ENCODE data around the gene AQP2. TPM values are rescaled to one million over a fixed set of nuclear protein-coding genes. Genes with fewer than 3 reads are reported as not detected.

The AQP2 gene
- total RNA-seq, 1 donor = not detected

DNA sequence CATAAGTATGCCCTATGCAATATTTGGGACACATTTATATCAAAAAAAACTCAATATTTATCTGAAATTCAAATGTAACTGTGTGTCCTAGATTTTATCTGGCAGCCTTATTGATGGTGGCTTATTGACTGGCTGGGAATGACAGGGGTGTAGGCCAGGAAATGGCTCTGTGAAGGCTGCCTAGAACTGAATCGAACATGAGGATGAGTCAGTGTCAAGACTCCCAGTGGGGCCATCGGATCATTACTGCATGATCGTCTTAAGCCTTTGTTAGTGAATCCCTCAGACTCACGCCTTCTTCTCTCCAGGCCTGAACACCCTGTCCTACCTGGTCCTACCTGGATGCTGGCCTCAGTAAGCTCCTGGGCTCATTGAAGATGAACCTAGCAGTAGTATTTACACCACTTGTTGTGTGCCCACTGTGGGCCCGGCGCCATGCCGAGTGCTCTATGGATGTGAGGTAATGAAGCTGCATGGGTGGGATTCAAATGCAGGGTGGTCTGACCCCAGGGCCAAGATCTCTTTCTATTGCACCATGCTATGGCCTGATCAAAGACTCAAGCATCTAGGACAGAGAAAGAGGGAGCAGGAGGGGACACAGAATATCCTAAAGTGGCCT, 25.8 kb upstream of the AQP2 start:
- DNase-seq (ENCODE audit: low read depth) = no peak
- TF ChIP-seq, protein P1, sequence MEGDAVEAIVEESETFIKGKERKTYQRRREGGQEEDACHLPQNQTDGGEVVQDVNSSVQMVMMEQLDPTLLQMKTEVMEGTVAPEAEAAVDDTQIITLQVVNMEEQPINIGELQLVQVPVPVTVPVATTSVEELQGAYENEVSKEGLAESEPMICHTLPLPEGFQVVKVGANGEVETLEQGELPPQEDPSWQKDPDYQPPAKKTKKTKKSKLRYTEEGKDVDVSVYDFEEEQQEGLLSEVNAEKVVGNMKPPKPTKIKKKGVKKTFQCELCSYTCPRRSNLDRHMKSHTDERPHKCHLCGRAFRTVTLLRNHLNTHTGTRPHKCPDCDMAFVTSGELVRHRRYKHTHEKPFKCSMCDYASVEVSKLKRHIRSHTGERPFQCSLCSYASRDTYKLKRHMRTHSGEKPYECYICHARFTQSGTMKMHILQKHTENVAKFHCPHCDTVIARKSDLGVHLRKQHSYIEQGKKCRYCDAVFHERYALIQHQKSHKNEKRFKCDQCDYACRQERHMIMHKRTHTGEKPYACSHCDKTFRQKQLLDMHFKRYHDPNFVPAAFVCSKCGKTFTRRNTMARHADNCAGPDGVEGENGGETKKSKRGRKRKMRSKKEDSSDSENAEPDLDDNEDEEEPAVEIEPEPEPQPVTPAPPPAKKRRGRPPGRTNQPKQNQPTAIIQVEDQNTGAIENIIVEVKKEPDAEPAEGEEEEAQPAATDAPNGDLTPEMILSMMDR (IDR thresholded peaks at IDR 0.05; ENCODE audit: insufficient read depth, low read length) = no peak
- H3K4me3 ChIP-seq (ENCODE audit: low read depth, low read length) = no peak overlapping the region

DNA sequence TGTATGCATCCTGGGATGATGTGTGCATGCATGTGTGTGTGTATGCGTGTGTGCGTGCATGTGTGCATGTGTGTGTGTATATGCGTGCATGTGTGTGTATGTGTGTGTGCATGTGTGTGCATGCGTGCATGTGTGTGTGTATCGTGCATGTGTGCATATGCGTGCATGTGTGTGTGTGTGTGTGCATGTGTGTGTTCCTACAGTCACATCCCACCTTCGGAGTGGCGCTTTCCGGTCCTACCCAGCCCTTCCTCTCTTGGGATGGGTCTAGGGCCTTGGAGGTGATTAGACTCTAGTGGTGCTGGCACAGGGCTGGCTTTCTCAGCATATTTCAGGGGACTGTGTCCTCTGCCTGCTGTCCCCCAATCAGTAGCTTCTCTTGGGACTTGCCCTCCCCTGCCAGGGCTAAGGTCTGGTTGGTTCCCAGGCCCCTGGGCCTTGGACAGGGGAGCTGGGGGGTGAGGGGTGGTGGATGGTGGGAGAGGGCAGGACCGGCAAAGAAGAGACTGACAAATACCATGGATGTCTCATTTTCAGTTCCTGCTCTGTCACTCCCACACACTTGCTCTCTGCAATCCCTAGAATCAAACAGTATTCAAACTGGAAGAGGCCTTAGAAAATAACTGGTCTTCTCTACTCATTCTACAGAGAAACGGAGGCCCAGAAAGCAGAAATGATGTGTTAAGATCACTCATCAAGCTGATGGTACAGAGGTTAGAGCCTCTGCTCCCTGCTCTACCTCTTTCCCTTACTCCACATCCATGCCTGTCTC, 24.9 kb upstream of the AQP2 start:
- H3K4me3 ChIP-seq (ENCODE audit: low read depth, low read length) = no peak overlapping the region
- DNase-seq (ENCODE audit: low read depth) = no peak
- TF ChIP-seq, protein P1 (IDR thresholded peaks at IDR 0.05; ENCODE audit: insufficient read depth, low read length) = no peak

DNA sequence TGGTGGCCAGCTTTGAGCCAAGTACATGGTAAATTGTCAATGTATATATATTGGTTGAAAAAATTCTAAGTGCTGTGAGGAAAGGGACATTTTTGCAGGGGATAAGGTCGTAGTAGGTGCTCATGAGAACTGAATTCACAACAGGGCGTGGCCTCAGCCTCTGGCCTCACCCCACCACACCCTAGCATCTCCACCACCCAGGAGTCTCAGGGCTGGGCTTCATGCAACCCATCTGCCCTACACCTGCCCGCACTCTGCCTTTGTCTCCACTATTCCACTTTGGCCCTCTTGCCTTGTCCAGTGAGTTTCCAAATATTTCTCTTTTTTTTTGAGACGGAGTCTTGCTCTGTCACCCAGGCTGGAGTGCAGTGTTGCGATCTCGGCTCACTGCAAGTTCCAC, 22.1 kb upstream of the AQP2 start:
- no peak for DNase-seq (ENCODE audit: low read depth)
- TF ChIP-seq, protein P1 (IDR thresholded peaks at IDR 0.05; ENCODE audit: insufficient read depth, low read length) = no peak
- H3K4me3 ChIP-seq (ENCODE audit: low read depth, low read length) = no peak overlapping the region

DNA sequence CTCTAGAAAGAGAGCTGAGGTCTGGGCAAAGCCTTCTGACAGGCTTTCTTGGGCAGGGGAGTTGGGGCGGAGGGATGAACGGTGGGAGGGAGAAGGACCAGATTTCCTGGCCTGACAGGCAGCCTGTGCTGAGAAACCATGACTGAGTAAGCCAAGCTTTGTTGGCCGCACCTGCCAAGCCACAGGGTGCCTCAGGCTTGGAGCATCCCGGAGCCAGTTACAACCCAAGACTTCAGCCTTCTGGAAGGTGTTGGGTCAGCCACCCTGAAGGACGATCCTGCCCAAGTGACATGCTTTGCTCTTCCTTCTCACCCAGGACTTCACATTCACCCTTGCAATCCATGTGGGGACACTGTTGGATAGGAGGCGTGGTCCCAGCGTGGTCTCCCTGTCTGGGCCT, 21.0 kb upstream of the AQP2 start:
- TF ChIP-seq, protein P1 (IDR thresholded peaks at IDR 0.05; ENCODE audit: insufficient read depth, low read length) = no peak
- no peak overlapping the region for H3K4me3 ChIP-seq (ENCODE audit: low read depth, low read length)
- no peak for DNase-seq (ENCODE audit: low read depth)

DNA sequence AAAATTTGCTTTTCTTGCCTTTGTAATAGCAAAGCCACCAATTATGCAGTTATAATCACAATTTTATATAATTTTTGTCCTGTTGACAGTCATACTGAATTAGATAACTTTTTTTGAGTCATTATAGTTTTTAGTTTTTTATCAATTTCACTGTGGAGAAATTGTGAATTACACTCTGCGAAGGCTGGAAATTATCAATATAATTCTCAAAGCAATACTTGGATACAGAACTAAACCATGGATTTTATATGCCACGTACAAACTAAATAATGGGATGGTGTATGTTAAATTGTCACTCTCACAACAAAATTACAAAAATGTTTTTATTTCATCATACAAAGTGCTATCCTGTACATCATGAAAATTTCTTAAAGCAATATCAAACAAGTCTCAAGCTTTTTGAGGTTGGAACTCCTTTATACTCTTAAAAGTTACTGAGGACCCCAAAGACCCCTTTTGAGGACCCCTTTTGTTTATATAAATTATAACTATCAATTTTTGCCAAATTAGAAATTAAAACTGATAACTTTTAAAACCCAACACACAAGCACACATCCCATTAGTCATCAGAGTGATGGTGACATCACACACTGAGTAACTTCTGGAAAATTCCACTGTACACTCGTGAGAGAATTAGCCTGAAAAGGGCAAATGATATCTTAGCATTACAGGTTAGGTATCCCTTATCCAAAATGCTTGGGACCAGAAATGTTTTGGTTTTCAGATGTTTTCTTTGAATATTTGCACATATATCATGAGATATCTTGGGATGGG, 19.8 kb upstream of the AQP2 start:
- DNase-seq (ENCODE audit: low read depth) = peak; percentile 67
- H3K4me3 ChIP-seq (ENCODE audit: low read depth, low read length) = no peak overlapping the region
- TF ChIP-seq, protein P1 (IDR thresholded peaks at IDR 0.05; ENCODE audit: insufficient read depth, low read length) = no peak

DNA sequence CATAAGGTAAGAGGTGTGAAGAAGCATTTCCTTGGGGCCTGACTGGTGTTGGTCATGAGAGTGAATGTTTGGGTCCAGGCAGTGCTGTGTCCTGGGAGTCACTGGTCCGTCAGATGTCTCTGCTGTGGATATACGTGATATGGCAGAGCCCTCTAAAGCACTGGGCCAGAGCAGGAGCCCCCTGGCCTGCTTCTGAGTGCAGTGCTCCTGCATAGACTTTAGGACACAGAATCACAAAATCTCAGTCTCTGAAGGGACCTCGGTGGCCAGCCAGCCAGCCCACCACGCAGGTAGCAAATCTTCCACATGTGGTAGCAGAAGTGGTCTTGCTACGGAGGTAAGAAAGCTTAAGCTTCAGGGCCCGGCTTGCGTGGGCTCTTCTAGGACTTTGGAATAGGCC, 18.5 kb upstream of the AQP2 start:
- DNase-seq (ENCODE audit: low read depth) = no peak
- TF ChIP-seq, protein P1 (IDR thresholded peaks at IDR 0.05; ENCODE audit: insufficient read depth, low read length) = no peak
- no peak overlapping the region for H3K4me3 ChIP-seq (ENCODE audit: low read depth, low read length)

Measured in fibroblast of the aortic adventitia (primary cell).